Cardiac septum (tissue), 1 donor: Measurements from ENCODE around the gene C3AR1. TPM values are rescaled to one million over a fixed set of nuclear protein-coding genes. Genes with fewer than 3 reads are reported as not detected.
A peak's percentile ranks its signal among the peaks of the same experiment; 100 is the strongest.
"Not testable (repeated sequence)": the region's sequence is repeated elsewhere in the genome, so short reads cannot be mapped to it uniquely, and the experiment has no call there.

Source experiments
- DNase-seq: peaks from one replicate; pipeline ENCODE4 v3.0.0-alpha.2; 2020; ENCODE audit warnings: low spot score
- intact Hi-C: fragments of 100-400 bp; cut with DNase I; formaldehyde crosslinking; loops from one replicate; pipeline ENCODE4 v1.14.0; 2022
- total RNA-seq: library from RNA; stranded (reverse); fragmentation: NEBNext Ultra II Directional; extraction: Animal tissue kit (Norgen Biotek cat#: 25700); gene quantifications from one replicate; pipeline ENCODE4 v1.2.1, GENCODE V29; 2021
- donor health status: DM: no; HTN: no; CAD: no.

The C3AR1 gene
- total RNA-seq, 1 donor from 2014 or later = 4.2 TPM

GRCh38 chr12:8032242-8033152 is 33.7 kb downstream of the C3AR1 start, which contains the start of gene FOXJ2:
Gene FOXJ2, plus strand, starts transcription at chr12:8032716. Its CDS starts 7,117 bp downstream, at chr12:8039833.
- intact Hi-C loops = loop anchor here (2.0 kb wide), 1 partner anchor 48 kb away; no protein-coding TSS in a partner anchor
- DNase-seq = peak; percentile 92

- no peak for DNase-seq
- intact Hi-C loops = loop anchor here (2.0 kb wide), 1 partner anchor 49 kb away; no protein-coding TSS in a partner anchor
These were observed 34.3 kb downstream of the C3AR1 start for GRCh38 chr12:8031872-8032241.

GRCh38 chr12:8031017-8031416 is 35.1 kb downstream of the C3AR1 start:
- DNase-seq, intact Hi-C loops: not testable (repeated sequence)

- DNase-seq = no peak
- intact Hi-C loops = no loop called here
These were observed 36.0 kb downstream of the C3AR1 start for GRCh38 chr12:8030189-8030588.

GRCh38 chr12:8028267-8028666 is 37.9 kb downstream of the C3AR1 start:
- intact Hi-C loops = no loop called here
- no peak for DNase-seq

- no peak for DNase-seq
- intact Hi-C loops = no loop called here
These were observed 38.3 kb downstream of the C3AR1 start for GRCh38 chr12:8027856-8028255.

GRCh38 chr12:8026291-8026900 is 39.8 kb downstream of the C3AR1 start:
- DNase-seq = peak; percentile 97
- intact Hi-C loops = no loop called here

GRCh38 chr12:8018666-8019581 is 47.2 kb downstream of the C3AR1 start:
- intact Hi-C loops = no loop called here
- DNase-seq = no peak

GRCh38 chr12:8018213-8018612 is 47.9 kb downstream of the C3AR1 start:
- not testable (repeated sequence) for DNase-seq

GRCh38 chr12:8014836-8015235 is 51.3 kb downstream of the C3AR1 start:
- intact Hi-C loops = no loop called here
- no peak for DNase-seq

More at GRCh38 chr12:8018213-8018612, 47.9 kb downstream of the C3AR1 start:
- intact Hi-C loops = not testable (repeated sequence)

- intact Hi-C loops = no loop called here
- DNase-seq = no peak
These were observed 53.4 kb downstream of the C3AR1 start for GRCh38 chr12:8012651-8013309.

GRCh38 chr12:8011331-8011730 is 54.8 kb downstream of the C3AR1 start:
- intact Hi-C loops = no loop called here
- DNase-seq = no peak

Other genes starting within 250 kb of the C3AR1 start
- gene SLC2A14, start 193.4 kb downstream of the C3AR1 start, total RNA-seq = 0.51 TPM
- gene SLC2A3, start 130.2 kb downstream of the C3AR1 start, total RNA-seq = 23.5 TPM
- 25.1 TPM for gene FOXJ2, start 33.6 kb downstream of the C3AR1 start, total RNA-seq
- gene NECAP1, start 15.9 kb upstream of the C3AR1 start, total RNA-seq = 19.0 TPM
- 0.35 TPM for gene CLEC4A, start 57.3 kb upstream of the C3AR1 start, total RNA-seq
- gene ZNF705A, start 90.7 kb upstream of the C3AR1 start, total RNA-seq = not detected
- not detected for gene FAM90A1, start 161.3 kb upstream of the C3AR1 start, total RNA-seq